Measurements from ENCODE around the gene PALD1.

The PALD1 gene

GRCh38 chr10:70563230-70563629 is 84.7 kb downstream of the PALD1 start:
- Histone ChIP-seq H4K91ac (ENCODE audit: low read depth, low read length, poor library complexity) (no peak overlapping the region), H2AK5ac (ENCODE audit: low read depth, low read length) (peak overlapping the region; percentile 25), H3K14ac (ENCODE audit: low read length) (no peak overlapping the region), H3K4me2 (ENCODE audit: insufficient read depth, low read length, poor library complexity, severe bottlenecking) (no peak overlapping the region), H3K23ac (ENCODE audit: low read depth, low read length, poor library complexity) (peak overlapping the region; percentile 44), H3K9me3 (replicated peaks in 1 of 2; ENCODE audit: control insufficient read depth in 2 of 2, insufficient read depth in 1 of 2, low read depth in 1 of 2, low read length in 2 of 2) (no peaks in the 10 kb centered on the region), H2BK120ac (ENCODE audit: low read depth, low read length) (no peak overlapping the region), H2AFZ (ENCODE audit: low read length) (no peak overlapping the region), H3K4ac (ENCODE audit: low read length) (no peak overlapping the region), H3K9ac (ENCODE audit: low read depth, low read length, poor library complexity) (peak overlapping the region; percentile 46), H2BK12ac (ENCODE audit: low read length) (no peak overlapping the region), H3K4me3 (ENCODE audit: low read length in 2 of 2) (no peak overlapping the region), H2BK5ac (ENCODE audit: low read length) (no peak overlapping the region), H4K8ac (ENCODE audit: low read depth, low read length) (no peak overlapping the region), H3K27ac (replicated peaks; ENCODE audit: low read length) (no peak overlapping the region), H3K18ac (ENCODE audit: low read length) (peak overlapping the region; percentile 27), H3K27me3 (ENCODE audit: control insufficient read depth in 3 of 3, insufficient read depth in 3 of 3, low read depth in 1 of 3, low read length in 3 of 3) (no peaks in the 10 kb centered on the region), H3K79me1 (ENCODE audit: low read depth, low read length) (no peaks in the 10 kb centered on the region), H3K4me1 (ENCODE audit: control insufficient read depth in 2 of 2, insufficient read depth in 1 of 2, low read depth in 1 of 2, low read length in 2 of 2) (peaks cover 0 to 7% of the 10 kb centered on the region in 2 donors), H3K36me3 (replicated peaks in 1 of 2; ENCODE audit: control insufficient read depth in 2 of 2, insufficient read depth in 2 of 2, low read length in 2 of 2) (no peaks in the 10 kb centered on the region), H2BK15ac (ENCODE audit: low read length) (no peak overlapping the region)
- WGBS, 2 donors (ENCODE audit: extremely low coverage in 2 of 2, insufficient read length in 2 of 2, insufficient replicate concordance in 1 of 2): no CpG with 5 or more reads among the region's 7 CpGs
- DNase-seq (ENCODE audit: low spot score): no peak

- Histone ChIP-seq H2BK5ac (ENCODE audit: low read length) (no peak overlapping the region), H2AFZ (ENCODE audit: low read length) (no peak overlapping the region), H3K23ac (ENCODE audit: low read depth, low read length, poor library complexity) (peak overlapping the region; percentile 44), H2BK12ac (ENCODE audit: low read length) (no peak overlapping the region), H3K4me2 (ENCODE audit: insufficient read depth, low read length, poor library complexity, severe bottlenecking) (no peak overlapping the region), H4K8ac (ENCODE audit: low read depth, low read length) (no peak overlapping the region), H3K4me1 (ENCODE audit: control insufficient read depth in 2 of 2, insufficient read depth in 1 of 2, low read depth in 1 of 2, low read length in 2 of 2) (peaks cover 0 to under 1% of the 10 kb centered on the region in 2 donors), H4K91ac (ENCODE audit: low read depth, low read length, poor library complexity) (no peak overlapping the region), H3K14ac (ENCODE audit: low read length) (no peak overlapping the region), H3K27me3 (ENCODE audit: control insufficient read depth in 3 of 3, insufficient read depth in 3 of 3, low read depth in 1 of 3, low read length in 3 of 3) (no peaks in the 10 kb centered on the region), H2AK5ac (ENCODE audit: low read depth, low read length) (peak overlapping the region; percentile 25), H3K79me1 (ENCODE audit: low read depth, low read length) (no peaks in the 10 kb centered on the region), H3K18ac (ENCODE audit: low read length) (peak overlapping the region; percentile 52), H2BK15ac (ENCODE audit: low read length) (no peak overlapping the region), H3K36me3 (replicated peaks in 1 of 2; ENCODE audit: control insufficient read depth in 2 of 2, insufficient read depth in 2 of 2, low read length in 2 of 2) (no peaks in the 10 kb centered on the region), H3K4me3 (ENCODE audit: low read length in 2 of 2) (no peak overlapping the region), H3K9ac (ENCODE audit: low read depth, low read length, poor library complexity) (peak overlapping the region; percentile 24), H3K9me3 (replicated peaks in 1 of 2; ENCODE audit: control insufficient read depth in 2 of 2, insufficient read depth in 1 of 2, low read depth in 1 of 2, low read length in 2 of 2) (no peaks in the 10 kb centered on the region), H3K27ac (replicated peaks; ENCODE audit: low read length) (no peak overlapping the region), H2BK120ac (ENCODE audit: low read depth, low read length) (no peak overlapping the region), H3K4ac (ENCODE audit: low read length) (no peak overlapping the region)
- DNase-seq (ENCODE audit: low spot score): no peak
- WGBS, 2 donors (ENCODE audit: extremely low coverage in 2 of 2, insufficient read length in 2 of 2, insufficient replicate concordance in 1 of 2): no CpG with 5 or more reads among the region's 21 CpGs
Measured at GRCh38 chr10:70564113-70564725, 85.7 kb downstream of the PALD1 start.

DNA sequence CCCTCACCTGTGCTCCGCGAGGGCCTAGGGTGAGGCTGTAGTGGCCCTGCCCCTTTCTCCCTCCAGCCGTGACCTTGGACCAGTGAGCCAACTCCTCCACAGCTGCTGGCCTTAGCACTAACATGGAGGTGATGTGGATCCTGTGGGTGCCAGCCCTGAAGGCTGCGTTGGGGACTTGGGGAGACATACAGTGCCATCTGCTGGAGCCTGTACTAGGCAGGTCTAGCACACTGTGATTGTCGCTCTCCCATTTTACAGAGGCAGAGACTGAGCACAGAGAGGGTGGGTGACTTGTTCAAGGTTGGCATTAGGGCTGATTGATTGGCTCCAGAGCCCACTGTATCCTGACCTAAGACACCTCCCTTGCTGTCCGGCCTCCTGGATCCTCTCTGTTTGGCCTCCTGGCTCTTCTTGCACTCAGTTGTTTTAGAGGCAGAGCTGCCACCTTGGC is 86.4 kb downstream of the PALD1 start:
- no peak overlapping the region for H2BK120ac ChIP-seq (ENCODE audit: low read depth, low read length)
- no peaks in the 10 kb centered on the region for H3K79me1 ChIP-seq (ENCODE audit: low read depth, low read length)
- H3K9ac ChIP-seq (ENCODE audit: low read depth, low read length, poor library complexity): no peak overlapping the region
- H3K4ac ChIP-seq (ENCODE audit: low read length): no peak overlapping the region
- no peak overlapping the region for H3K4me3 ChIP-seq (ENCODE audit: low read length in 2 of 2)
- no peak overlapping the region for H2AFZ ChIP-seq (ENCODE audit: low read length)
- H3K36me3 ChIP-seq (replicated peaks in 1 of 2; ENCODE audit: control insufficient read depth in 2 of 2, insufficient read depth in 2 of 2, low read length in 2 of 2): no peaks in the 10 kb centered on the region
- no peak overlapping the region for H2AK5ac ChIP-seq (ENCODE audit: low read depth, low read length)
- DNase-seq (ENCODE audit: low spot score): no peak
- H3K18ac ChIP-seq (ENCODE audit: low read length): peak overlapping the region; percentile 1
- H3K9me3 ChIP-seq (replicated peaks in 1 of 2; ENCODE audit: control insufficient read depth in 2 of 2, insufficient read depth in 1 of 2, low read depth in 1 of 2, low read length in 2 of 2): no peaks in the 10 kb centered on the region
- no peak overlapping the region for H4K8ac ChIP-seq (ENCODE audit: low read depth, low read length)
- H3K4me2 ChIP-seq (ENCODE audit: insufficient read depth, low read length, poor library complexity, severe bottlenecking): no peak overlapping the region
- H2BK12ac ChIP-seq (ENCODE audit: low read length): no peak overlapping the region
- no CpG with 5 or more reads among the region's 6 CpGs for WGBS, 2 donors (ENCODE audit: extremely low coverage in 2 of 2, insufficient read length in 2 of 2, insufficient replicate concordance in 1 of 2)
- H3K27ac ChIP-seq (replicated peaks; ENCODE audit: low read length): no peak overlapping the region
- H3K23ac ChIP-seq (ENCODE audit: low read depth, low read length, poor library complexity): peak overlapping the region; percentile 16
- no peaks in the 10 kb centered on the region for H3K4me1 ChIP-seq (ENCODE audit: control insufficient read depth in 2 of 2, insufficient read depth in 1 of 2, low read depth in 1 of 2, low read length in 2 of 2)
- no peak overlapping the region for H2BK15ac ChIP-seq (ENCODE audit: low read length)
- H2BK5ac ChIP-seq (ENCODE audit: low read length): no peak overlapping the region
- H3K27me3 ChIP-seq (ENCODE audit: control insufficient read depth in 3 of 3, insufficient read depth in 3 of 3, low read depth in 1 of 3, low read length in 3 of 3): no peaks in the 10 kb centered on the region
- H4K91ac ChIP-seq (ENCODE audit: low read depth, low read length, poor library complexity): no peak overlapping the region
- no peak overlapping the region for H3K14ac ChIP-seq (ENCODE audit: low read length)

DNA sequence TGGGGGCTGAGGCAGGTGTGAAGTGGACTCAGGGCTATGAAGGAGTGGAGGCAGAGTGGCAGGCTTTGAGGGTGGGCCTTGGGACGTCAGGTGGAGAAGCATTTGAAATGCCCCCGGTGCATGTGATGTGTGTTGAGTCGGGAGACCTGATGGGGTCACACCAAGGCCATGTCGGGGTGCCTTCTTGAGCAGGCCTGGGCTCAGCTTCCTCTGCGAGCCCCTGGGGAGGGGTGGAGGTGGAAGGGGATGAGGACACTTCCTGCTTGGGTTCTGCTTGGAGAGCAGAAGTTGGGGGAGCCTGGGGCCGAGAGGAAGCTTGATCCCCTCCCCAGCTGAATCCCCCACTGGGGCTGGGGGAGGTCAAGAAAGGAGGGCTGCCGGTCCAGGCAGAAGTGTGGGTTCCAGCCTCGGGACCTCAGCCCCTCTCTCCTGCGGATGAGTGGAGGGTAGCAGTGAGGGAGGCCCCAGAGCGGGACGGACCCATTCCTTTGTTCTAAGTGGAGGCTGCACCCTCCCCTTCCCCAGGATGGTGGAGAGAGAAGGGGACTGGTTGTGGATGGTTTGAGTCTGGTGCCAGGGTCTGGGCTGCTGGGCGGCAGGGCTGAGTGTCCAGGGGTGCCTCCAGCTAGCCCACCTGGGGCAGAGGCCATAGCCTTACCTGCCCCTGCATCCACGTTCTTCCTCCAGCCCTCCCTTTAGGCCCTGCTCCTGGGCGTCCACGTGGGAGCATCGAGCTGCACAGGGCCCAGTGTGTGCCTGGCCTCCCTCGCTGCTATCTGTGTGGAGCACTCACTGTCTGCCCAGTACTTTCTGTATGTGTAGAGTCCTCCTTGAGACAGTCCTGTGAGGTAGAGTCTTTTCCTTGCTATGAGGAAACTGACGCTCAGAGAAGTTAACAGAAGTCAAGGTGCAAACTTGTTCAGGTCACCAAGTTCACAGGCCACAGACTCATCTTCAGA is 87.3 kb downstream of the PALD1 start:
- Histone ChIP-seq H3K9me3 (replicated peaks in 1 of 2; ENCODE audit: control insufficient read depth in 2 of 2, insufficient read depth in 1 of 2, low read depth in 1 of 2, low read length in 2 of 2) (no peaks in the 10 kb centered on the region), H3K36me3 (replicated peaks in 1 of 2; ENCODE audit: control insufficient read depth in 2 of 2, insufficient read depth in 2 of 2, low read length in 2 of 2) (no peaks in the 10 kb centered on the region), H3K4me3 (ENCODE audit: low read length in 2 of 2) (no peak overlapping the region), H3K4me2 (ENCODE audit: insufficient read depth, low read length, poor library complexity, severe bottlenecking) (no peak overlapping the region), H2BK5ac (ENCODE audit: low read length) (no peak overlapping the region), H3K27ac (replicated peaks; ENCODE audit: low read length) (no peak overlapping the region), H2BK12ac (ENCODE audit: low read length) (no peak overlapping the region), H3K27me3 (ENCODE audit: control insufficient read depth in 3 of 3, insufficient read depth in 3 of 3, low read depth in 1 of 3, low read length in 3 of 3) (no peaks in the 10 kb centered on the region), H3K4ac (ENCODE audit: low read length) (no peak overlapping the region), H2AK5ac (ENCODE audit: low read depth, low read length) (no peak overlapping the region), H3K9ac (ENCODE audit: low read depth, low read length, poor library complexity) (no peak overlapping the region), H4K8ac (ENCODE audit: low read depth, low read length) (no peak overlapping the region), H4K91ac (ENCODE audit: low read depth, low read length, poor library complexity) (no peak overlapping the region), H2AFZ (ENCODE audit: low read length) (no peak overlapping the region), H3K23ac (ENCODE audit: low read depth, low read length, poor library complexity) (peak overlapping the region; percentile 90), H3K14ac (ENCODE audit: low read length) (no peak overlapping the region), H2BK120ac (ENCODE audit: low read depth, low read length) (no peak overlapping the region), H3K79me1 (ENCODE audit: low read depth, low read length) (no peaks in the 10 kb centered on the region), H3K4me1 (ENCODE audit: control insufficient read depth in 2 of 2, insufficient read depth in 1 of 2, low read depth in 1 of 2, low read length in 2 of 2) (no peaks in the 10 kb centered on the region), H3K18ac (ENCODE audit: low read length) (peak overlapping the region; percentile 21), H2BK15ac (ENCODE audit: low read length) (no peak overlapping the region)
- no CpG with 5 or more reads among the region's 18 CpGs for WGBS, 2 donors (ENCODE audit: extremely low coverage in 2 of 2, insufficient read length in 2 of 2, insufficient replicate concordance in 1 of 2)
- DNase-seq (ENCODE audit: low spot score): no peak
